K562 (cell line): ENCODE data around the gene SDR42E2. TPM values are rescaled to one million over a fixed set of nuclear protein-coding genes. Genes with fewer than 3 reads are reported as not detected.
A peak's percentile ranks its signal among the peaks of the same experiment; 100 is the strongest.

ENCODE experiments used
- ATAC-seq: fragments of 200-7000 bp; cut with Tn5 transposase; 3 replicates; pipeline ENCODE4 v1.9.1; 2020; ENCODE audit warnings: moderate library complexity
- BruUV-seq: library from RNA; stranded (reverse); fragments of 400-500 nt; replicated peaks from 2 replicates; lab custom pipeline; 2021; lab: Mats Ljungman, UMichigan
- CTCF ChIA-PET: fragments of 300-600 bp; formaldehyde crosslinking; extraction: SDS; loops from one replicate; lab custom pipeline; 2021; ENCODE audit warnings: low intra/inter-chr PET ratio; lab: Yijun Ruan, JAX
- POLR2A ChIA-PET: fragments of 300-600, 350-650 bp; sonication (Branson Sonifier 250); formaldehyde crosslinking; extraction: SDS; loops from one replicate; lab custom pipeline; 2021; ENCODE audit warnings: antibody characterized with exemption, inconsistent platforms; lab: Yijun Ruan, JAX
- DNase-seq, 4 experiments: peaks; one replicate each; pipeline versions ENCODE4 v3.0.0 to v3.0.0-alpha.2; 2011 to 2018; ENCODE audit warnings: low spot score in 3 of 4, mixed read lengths in 3 of 4; ENCODE audit errors: extremely low read depth in 1 of 4
- FAIRE-seq: peaks from 2 replicates; lab custom pipeline; 2011; peaks lifted over from hg19 to GRCh38; lab: Jason Lieb, UNC
- H2AFZ ChIP-seq: 2 replicates; pipeline ENCODE4 v1.6.0; 2011; ENCODE audit warnings: low read depth, low read length, control low read depth, inconsistent platforms
- H3K27ac ChIP-seq: fragments of 200-600 bp; 3 replicates; pipeline ENCODE4 v1.8.0; 2011; ENCODE audit warnings: low read depth, mild to moderate bottlenecking, control low read depth, inconsistent platforms, low read length, moderate library complexity, mixed read lengths; ENCODE audit errors: extremely low read depth
- H3K27me3 ChIP-seq, 2 experiments: fragments of 300-600 bp in 1 of 2; 2 replicates in 1 of 2; 3 replicates in 1 of 2; pipeline versions ENCODE4 v1.6.0 to v1.8.0; 2011; ENCODE audit warnings: inconsistent platforms in 2 of 2, low read length in 2 of 2, mild to moderate bottlenecking in 1 of 2, mixed read lengths in 1 of 2, moderate library complexity in 1 of 2; ENCODE audit not compliant: control insufficient read depth in 2 of 2, insufficient read depth in 2 of 2
- H3K36me3 ChIP-seq: fragments of 300-600 bp; 3 replicates; pipeline ENCODE4 v1.8.0; 2011; ENCODE audit warnings: mild to moderate bottlenecking, low read length, inconsistent platforms; ENCODE audit not compliant: control insufficient read depth, insufficient read depth
- H3K4me1 ChIP-seq, 2 experiments: fragments of 200-600 bp in 1 of 2; replicated peaks in 1 of 2; 2 replicates in 1 of 2; 3 replicates in 1 of 2; pipeline versions ENCODE4 v1.5.1 to v1.8.0; 2011; ENCODE audit warnings: inconsistent platforms in 2 of 2, low read length in 2 of 2, mild to moderate bottlenecking in 1 of 2, mixed read lengths in 1 of 2, moderate library complexity in 1 of 2; ENCODE audit not compliant: control insufficient read depth in 2 of 2, insufficient read depth in 2 of 2
- H3K4me2 ChIP-seq: 2 replicates; pipeline ENCODE4 v1.6.1; 2011; ENCODE audit warnings: low read length, control low read depth, inconsistent platforms, mixed read lengths; ENCODE audit not compliant: insufficient read depth
- H3K4me3 ChIP-seq: fragments of 200-600 bp; sonication (generic), shearing (Covaris generic); 2 replicates; pipeline ENCODE4 v1.5.1; 2016; ENCODE audit warnings: control low read depth, inconsistent platforms
- H3K79me2 ChIP-seq: fragments of 200-600 bp; 3 replicates; pipeline ENCODE4 v1.8.0; 2011; ENCODE audit warnings: low read length, inconsistent platforms; ENCODE audit not compliant: control insufficient read depth, insufficient read depth
- H3K9ac ChIP-seq, 2 experiments: 2 replicates each; pipeline versions ENCODE4 v1.6.0 to v1.6.1; 2011; ENCODE audit warnings: low read depth in 2 of 2, low read length in 2 of 2, control low read depth in 1 of 2, inconsistent platforms in 1 of 2, mild to moderate bottlenecking in 1 of 2, mixed read lengths in 1 of 2; ENCODE audit not compliant: insufficient read depth in 1 of 2
- H3K9me1 ChIP-seq: one replicate; pipeline ENCODE4 v1.6.0; 2011; ENCODE audit warnings: inconsistent platforms, mild to moderate bottlenecking, low read length, moderate library complexity; ENCODE audit not compliant: control insufficient read depth, insufficient read depth
- H3K9me3 ChIP-seq: replicated peaks from 2 replicates; pipeline ENCODE4 v1.5.1; 2011; ENCODE audit warnings: low read depth, low read length, inconsistent platforms; ENCODE audit not compliant: control insufficient read depth, insufficient read depth
- H4K20me1 ChIP-seq: replicated peaks from 2 replicates; pipeline ENCODE4 v1.6.1; 2011; ENCODE audit warnings: low read length, inconsistent platforms, mixed read lengths; ENCODE audit not compliant: control insufficient read depth, insufficient read depth
- BHLHE40 ChIP-seq: IDR thresholded peaks from 2 replicates; pipeline ENCODE4 v1.6.1; 2011; ENCODE audit warnings: low read length, improper control_type of control experiment
- GABPA ChIP-seq: fragments of 200-800 bp; sonication (Bioruptor generic); conservative IDR thresholded peaks from 2 replicates; pipeline ENCODE4 v1.6.1; 2016; ENCODE audit warnings: low read depth, missing genetic modification characterization, missing compliant biosample characterization
- MAZ ChIP-seq, 2 experiments: fragments of 450-650 bp in 1 of 2; sonication (generic) in 1 of 2; formaldehyde crosslinking; IDR thresholded peaks in 1 of 2; conservative IDR thresholded peaks in 1 of 2; 2 replicates each; pipeline versions ENCODE4 v1.4.0 to v1.5.0; 2020; ENCODE audit warnings: mild to moderate bottlenecking in 1 of 2, missing genetic modification reagents in 1 of 2
- MCM3 ChIP-seq: fragments of 450-650 bp; IDR thresholded peaks from 2 replicates; pipeline ENCODE4 v1.6.1; 2016
- MEF2A ChIP-seq: IDR thresholded peaks from 2 replicates; pipeline ENCODE4 v1.6.1; 2011; ENCODE audit warnings: low read depth, mild to moderate bottlenecking, low read length, moderate library complexity; ENCODE audit not compliant: control insufficient read depth
- REST ChIP-seq, 2 experiments: fragments of 450-650 bp; formaldehyde crosslinking in 1 of 2; IDR thresholded peaks; 2 replicates each; pipeline versions ENCODE4 v1.4.0 to v1.6.1; 2014 to 2020; ENCODE audit warnings: mild to moderate bottlenecking in 2 of 2, borderline replicate concordance in 1 of 2, low read depth in 1 of 2
- TEAD4 ChIP-seq, 2 experiments: sonication (generic) in 1 of 2; formaldehyde crosslinking in 1 of 2; IDR thresholded peaks; 2 replicates each; pipeline versions ENCODE4 v1.6.1 to v1.8.0; 2012 to 2022; ENCODE audit warnings: borderline replicate concordance in 1 of 2, inconsistent platforms in 1 of 2, low read length in 1 of 2, mild to moderate bottlenecking in 1 of 2, missing genetic modification reagents in 1 of 2
- THAP12 ChIP-seq: fragments of 250-450 bp; sonication (Bioruptor Pico); IDR thresholded peaks from 2 replicates; pipeline ENCODE4 v1.9.0; 2021; ENCODE audit warnings: mild to moderate bottlenecking, inconsistent platforms
- XRCC3 ChIP-seq: fragments of 450-650 bp; IDR thresholded peaks from 2 replicates; pipeline ENCODE4 v1.6.1; 2017; ENCODE audit warnings: mild to moderate bottlenecking, moderate library complexity
- ZFP1 ChIP-seq: fragments of 450-650 bp; formaldehyde crosslinking; IDR thresholded peaks from 2 replicates; pipeline ENCODE4 v1.4.0; 2020; ENCODE audit warnings: mild to moderate bottlenecking, mixed read lengths
- ZNF707 ChIP-seq: fragments of 250-450 bp; sonication (Bioruptor Pico); conservative IDR thresholded peaks from 2 replicates; pipeline ENCODE4 v1.8.0; 2022; ENCODE audit warnings: inconsistent platforms, mild to moderate bottlenecking, moderate library complexity
- WGBS: fragments of 100-300 bp; shearing (Covaris generic); methylation state at CpG from one replicate; pipeline ENCODE4 v1.1.6; 2016; ENCODE audit warnings: low coverage, mixed read lengths; ENCODE audit not compliant: insufficient coverage; ENCODE audit errors: missing lambda C conversion rate; 5-methylcytosine and 5-hydroxymethylcytosine counted together
- in situ Hi-C: fragments of 300-500 bp; cut with MboI; formaldehyde crosslinking; loops from 4 replicates; pipeline ENCODE4 v1.15.0; 2018; ENCODE audit warnings: inconsistent platforms, mixed read lengths
- intact Hi-C: fragments of 100-400 bp; cut with micrococcal nuclease; formaldehyde crosslinking; loops from 2 replicates; pipeline ENCODE4 v1.14.2; 2022
- polyA plus RNA-seq, 8 experiments: library from polyadenylated mRNA; depleted of rRNA in 4 of 8; stranded (reverse) in 5 of 8; unstranded in 3 of 8; fragments of >200 nt; fragmentation: Nextera tagmentation in 2 of 8; fragmentation: Illumina TruSeq in 1 of 8; extraction: Ambion mirVana in 2 of 8; extraction: Trizol in 1 of 8; gene quantifications; 2 replicates each; pipeline versions ENCODE4 v1.2.1 to v1.2.3, GENCODE V29; 2011 to 2014; ENCODE audit warnings: inconsistent platforms in 1 of 8, missing spikeins in 1 of 8
- total RNA-seq, 7 experiments: library from RNA; depleted of rRNA in 6 of 7; stranded (reverse); fragments of >200 nt in 6 of 7; fragmentation: Illumina TruSeq in 2 of 7; extraction: Trizol in 2 of 7; gene quantifications; 2 replicates each; pipeline versions ENCODE4 v1.2.1 to v1.2.3, GENCODE V29; 2011 to 2021; ENCODE audit warnings: low replicate concordance in 1 of 7

Gene SDR42E2
- total and polyA plus RNA-seq, 9 of the 15 experiments (the other 6 are each of a cell fraction or from before 2014, with no cell fraction given): 0.03 to 0.07 (median 0.04) TPM; not detected in 4

GRCh38 chr16:22186517-22186916 lies 24.2 kb downstream of the SDR42E2 start:
- H2AFZ ChIP-seq: no peak overlapping the region
- intact Hi-C loops: loop anchor here (1.0 to 5.0 kb wide), 3 partner anchors 89 to 234 kb away; partner anchors contain the start of genes PDZD9 and UQCRC2
- ATAC-seq: no peak
- H3K36me3 ChIP-seq: no peaks in the 10 kb centered on the region
- no peak overlapping the region for H3K4me3 ChIP-seq
- ChIA-PET POLR2A (interaction anchor here (0.7 kb wide), 1 partner anchor 624 kb away, joined by 3 read pairs; no protein-coding TSS in a partner anchor), CTCF (interaction anchor here (0.6 to 1.7 kb wide), 3 partner anchors 109 to 530 kb away, joined by 3 to 4 read pairs (median 3); no protein-coding TSS in a partner anchor)
- peaks cover 11 to 13% of the 10 kb centered on the region in 2 experiments; a peak in 3 of 5 replicates for H3K4me1 ChIP-seq
- no peak for FAIRE-seq
- WGBS: 0% methylated on average over 3 of the region's 3 CpGs
- H3K9me1 ChIP-seq: no peaks in the 10 kb centered on the region
- H3K9me3 ChIP-seq: no peaks in the 10 kb centered on the region
- no peak overlapping the region for H3K4me2 ChIP-seq
- no peaks in the 10 kb centered on the region for H3K79me2 ChIP-seq
- in situ Hi-C loops: loop anchor here (10.0 kb wide), 1 partner anchor 602 kb away; no protein-coding TSS in a partner anchor
- H3K27me3 ChIP-seq: peaks cover 15 to 35% of the 10 kb centered on the region in 2 experiments; a peak in 4 of 5 replicates
- no TSS peak for BruUV-seq
- H3K27ac ChIP-seq: no peak overlapping the region
- no peak overlapping the region for H3K9ac ChIP-seq
- no peaks in the 10 kb centered on the region; the same call in 1 of the 2 replicates for H4K20me1 ChIP-seq
- peak in 1 of 4 experiments; percentile 44 for DNase-seq
- TF ChIP-seq ZFP1 (no peak), XRCC3 (no peak), MAZ (CRISPR knock-in tag; conservative IDR thresholded peaks at IDR 0.05 in 1 of 2, IDR thresholded peaks at IDR 0.05 in 1 of 2) (peak in 1 of 2 experiments; percentile 54; a peak in 2 of 4 replicates), MEF2A (no peak), GABPA (tag) (no peak), BHLHE40 (no peak), MCM3 (no peak), THAP12 (no peak), REST (IDR thresholded peaks at IDR 0.05; ENCODE audit: borderline replicate concordance) (peak; percentile 5; the same call in 1 of the 2 replicates), REST (CRISPR knock-in tag; IDR thresholded peaks at IDR 0.05; ENCODE audit: low read depth) (no peak), ZNF707 (CRISPR knock-in tag) (no peak), TEAD4 (IDR thresholded peaks at IDR 0.05; ENCODE audit: low read length) (no peak), TEAD4 (CRISPR knock-in tag; IDR thresholded peaks at IDR 0.05; ENCODE audit: borderline replicate concordance) (no peak)
